Stimulated activated CD8-positive, alpha-beta memory T cell treated with anti-CD3 and anti-CD28 coated beads, Interleukin-15, amount 100 ng/mL, for 4 hours (primary cell): ENCODE results near the gene TRAPPC2L.
"Not testable (repeated sequence)": the region's sequence is repeated elsewhere in the genome, so short reads cannot be mapped to it uniquely, and the experiment has no call there.

ENCODE experiments used
- DNase-seq, 2 donors: peaks; one replicate each; pipeline ENCODE4 v3.0.0-alpha.2; 2020; ENCODE audit warnings: low read depth in 2 of 2

TRAPPC2L gene

GRCh38 chr16:88891083-88891482 lies 34.2 kb downstream of the TRAPPC2L start:
- no peak for DNase-seq

DNA sequence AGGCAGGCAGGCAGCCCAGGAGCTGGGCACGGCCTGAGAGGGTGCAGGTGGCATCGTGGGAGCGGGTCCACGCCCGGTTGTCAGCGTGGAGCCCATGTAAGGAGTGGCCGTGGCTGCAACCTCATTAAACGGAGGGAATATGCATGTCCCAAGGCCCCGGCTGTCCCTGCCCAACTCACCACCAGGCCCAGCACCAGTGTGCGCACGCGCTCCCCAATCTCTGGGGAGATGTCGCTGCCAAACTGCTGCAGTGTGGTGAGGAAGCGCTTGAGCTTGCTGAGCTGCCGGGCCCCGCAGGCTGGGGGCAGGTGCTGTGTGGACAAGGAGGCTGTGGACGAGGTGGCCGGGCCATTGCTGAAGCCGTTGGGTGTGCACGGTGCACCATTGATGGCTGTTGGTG lies 35.1 kb downstream of the TRAPPC2L start:
- DNase-seq = no peak

- DNase-seq = no peak
These were observed 36.4 kb downstream of the TRAPPC2L start for GRCh38 chr16:88893127-88893968.

DNA sequence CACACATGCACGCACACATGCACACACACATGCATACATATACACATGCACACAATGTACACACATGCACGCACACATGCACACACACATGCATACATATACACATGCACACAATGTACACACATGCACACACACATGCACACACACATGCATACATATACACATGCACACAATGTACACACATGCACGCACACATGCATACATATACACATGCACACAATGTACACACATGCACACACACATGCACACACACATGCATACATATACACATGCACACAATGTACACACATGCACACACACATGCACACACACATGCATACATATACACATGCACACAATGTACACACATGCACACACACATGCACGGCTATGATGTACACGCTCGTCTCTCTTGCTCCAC lies 37.3 kb downstream of the TRAPPC2L start:
- not testable (repeated sequence) for DNase-seq

- DNase-seq = no peak
These were observed 37.9 kb downstream of the TRAPPC2L start for GRCh38 chr16:88894681-88895300.

DNA sequence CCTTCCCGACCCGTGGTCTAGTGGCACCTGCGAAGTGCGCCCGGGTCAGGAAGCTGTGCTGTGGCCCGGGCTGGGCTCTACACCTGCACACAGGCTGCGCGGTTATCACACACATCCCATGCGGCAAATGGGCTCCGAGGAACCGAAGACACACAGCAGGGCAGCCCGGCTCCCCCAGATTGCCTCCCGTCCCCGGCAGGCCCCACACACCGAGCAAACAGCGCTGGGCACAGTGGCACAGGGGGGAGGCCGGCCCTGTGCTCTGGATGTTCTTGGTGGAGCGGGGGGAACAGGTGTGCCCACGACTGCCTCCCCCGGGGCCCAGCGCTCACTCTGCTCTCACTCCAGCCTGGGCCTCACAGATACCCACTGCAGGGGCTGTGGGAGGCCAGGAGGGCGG lies 38.4 kb downstream of the TRAPPC2L start:
- DNase-seq = no peak

GRCh38 chr16:88896238-88897070 lies 39.5 kb downstream of the TRAPPC2L start:
- DNase-seq = no peak

GRCh38 chr16:88897696-88898425 lies 40.9 kb downstream of the TRAPPC2L start:
- no peak for DNase-seq

DNA sequence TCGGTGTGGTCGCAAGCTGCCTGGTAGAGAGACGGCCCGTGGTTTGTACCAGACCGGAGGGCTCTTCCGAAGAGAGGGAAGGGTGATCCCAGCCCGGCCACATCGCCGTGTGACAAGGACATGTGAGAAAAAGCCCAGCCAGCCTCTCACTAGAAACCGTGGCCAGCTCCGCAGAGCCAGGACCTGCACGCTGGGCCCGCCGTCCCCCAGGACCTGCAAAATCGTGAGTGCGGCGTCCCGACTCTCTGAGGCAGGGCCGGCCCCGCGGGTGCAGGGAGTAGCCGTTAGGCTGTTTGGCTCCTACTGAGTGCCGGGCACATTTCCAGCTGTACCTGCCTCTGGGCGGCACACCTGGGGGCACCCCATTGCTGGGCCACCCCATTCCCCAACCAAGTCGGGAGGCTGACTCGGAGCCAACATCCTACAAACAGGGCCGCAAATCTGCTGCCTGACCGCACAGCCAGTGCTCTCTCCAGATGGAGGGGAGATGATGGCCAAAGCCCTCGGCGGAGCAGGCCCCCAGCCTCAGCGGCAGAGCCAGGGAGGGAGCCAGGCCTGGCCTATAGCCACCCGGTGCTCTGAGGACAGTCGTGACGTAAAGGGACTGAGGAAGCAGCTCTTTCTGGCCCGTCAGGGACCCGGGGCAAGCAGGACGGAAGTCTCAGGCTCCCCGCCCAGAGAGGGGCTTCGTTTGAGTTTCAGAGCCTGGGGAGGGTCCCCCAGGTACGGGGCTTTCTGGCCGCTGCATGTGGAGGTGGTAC lies 43.2 kb downstream of the TRAPPC2L start:
- DNase-seq = no peak

GRCh38 chr16:88900662-88901052 lies 43.7 kb downstream of the TRAPPC2L start:
- DNase-seq = no peak

- DNase-seq = no peak
These were observed 44.9 kb downstream of the TRAPPC2L start for GRCh38 chr16:88901718-88902337.

- no peak for DNase-seq
These were observed 45.8 kb downstream of the TRAPPC2L start for GRCh38 chr16:88902744-88903143.

- no peak for DNase-seq
These were observed 46.3 kb downstream of the TRAPPC2L start for GRCh38 chr16:88903267-88903666.

- no peak for DNase-seq
These were observed 47.9 kb downstream of the TRAPPC2L start for GRCh38 chr16:88904676-88905365.

DNA sequence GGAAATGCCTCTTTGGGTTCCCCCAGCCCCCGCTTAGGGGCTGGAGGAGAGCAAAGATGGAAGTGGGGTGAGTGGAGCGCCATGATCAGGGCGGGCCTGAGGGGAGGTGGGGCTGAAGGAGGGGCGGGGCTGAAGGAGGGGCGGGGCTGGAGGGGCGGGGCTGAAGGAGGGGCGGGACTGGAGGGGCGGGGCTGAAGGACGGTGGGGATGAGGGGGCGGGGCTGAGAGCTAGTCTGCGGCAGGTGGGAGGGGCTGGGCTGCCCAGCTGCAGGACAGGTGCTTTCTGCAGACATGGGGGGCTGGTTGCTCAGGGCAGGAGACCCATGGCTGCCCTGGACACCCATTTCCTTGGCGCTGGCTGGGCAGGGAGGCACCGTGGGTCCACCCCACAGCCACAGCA lies 48.6 kb downstream of the TRAPPC2L start:
- no peak for DNase-seq

- DNase-seq = no peak
These were observed 49.1 kb downstream of the TRAPPC2L start for GRCh38 chr16:88906020-88906419.

- no peak for DNase-seq
These were observed 49.7 kb downstream of the TRAPPC2L start for GRCh38 chr16:88906535-88907105.

DNA sequence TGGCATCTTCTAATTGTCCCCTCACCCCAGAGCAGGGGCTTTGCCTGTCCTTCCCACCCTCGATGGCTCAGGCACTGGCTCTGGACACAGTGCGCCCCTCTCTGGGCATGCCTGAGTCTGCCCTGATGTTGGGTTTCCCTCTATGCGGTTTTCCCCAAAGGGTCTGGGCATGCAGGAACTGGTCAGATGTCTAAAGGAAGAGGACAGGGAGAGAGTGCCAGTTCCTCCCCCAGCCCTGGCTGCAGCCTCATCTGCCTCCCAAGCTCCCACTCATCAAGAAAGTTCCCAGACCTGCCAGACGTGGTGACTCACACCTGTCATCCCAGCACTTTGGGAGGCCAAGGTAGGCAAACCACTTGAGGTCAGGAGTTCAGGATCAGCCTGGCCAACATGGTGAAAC lies 50.8 kb downstream of the TRAPPC2L start:
- DNase-seq = no peak

DNA sequence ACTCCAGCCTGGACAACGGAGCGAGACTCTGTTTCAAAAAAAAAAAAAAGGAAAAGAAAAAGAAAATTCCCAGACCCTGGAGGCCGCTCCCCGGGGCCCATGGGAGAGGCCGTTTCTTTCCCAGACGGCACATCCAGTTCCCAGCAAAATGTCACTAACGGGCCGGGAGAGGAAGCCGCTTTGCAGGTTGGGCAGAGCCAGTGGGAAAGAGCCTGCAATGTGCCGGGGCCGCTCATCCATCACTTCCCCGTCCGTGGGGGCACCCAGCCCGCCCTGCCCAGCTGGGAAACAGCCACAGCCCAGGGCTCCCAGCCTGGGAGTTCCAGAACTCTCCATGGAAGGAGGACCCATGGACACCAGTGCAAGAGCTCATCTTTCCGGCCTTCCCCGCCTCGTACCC lies 51.4 kb downstream of the TRAPPC2L start:
- no peak for DNase-seq
